ENCODE measurements around the gene OR52N1.

OR52N1 gene

DNA sequence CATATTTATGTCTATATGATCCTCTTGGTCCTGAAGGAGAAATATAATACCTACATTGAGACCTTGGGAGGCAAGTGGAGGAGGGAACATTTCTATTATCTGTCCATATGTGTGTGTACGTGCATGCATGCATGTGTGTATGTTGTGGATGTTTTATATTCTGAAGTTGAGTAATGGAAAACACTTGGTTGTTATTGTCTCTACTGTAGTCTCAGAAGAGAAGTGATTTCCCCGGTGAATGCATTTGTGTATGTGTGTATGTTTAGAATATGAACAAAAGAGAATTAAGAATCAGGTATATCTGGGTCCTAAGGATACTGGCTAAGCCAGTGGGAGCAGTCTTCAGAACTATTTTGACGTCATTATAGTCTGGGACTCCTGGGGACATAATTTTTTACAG is at the start of gene OR52N1:
Gene OR52N1 (minus strand): TSS at position 101 of the 400 bp plus-strand sequence. CDS start 2,449 bp downstream, outside the sequence.
- no peak for DNase-seq (ENCODE audit: low read depth)

DNA sequence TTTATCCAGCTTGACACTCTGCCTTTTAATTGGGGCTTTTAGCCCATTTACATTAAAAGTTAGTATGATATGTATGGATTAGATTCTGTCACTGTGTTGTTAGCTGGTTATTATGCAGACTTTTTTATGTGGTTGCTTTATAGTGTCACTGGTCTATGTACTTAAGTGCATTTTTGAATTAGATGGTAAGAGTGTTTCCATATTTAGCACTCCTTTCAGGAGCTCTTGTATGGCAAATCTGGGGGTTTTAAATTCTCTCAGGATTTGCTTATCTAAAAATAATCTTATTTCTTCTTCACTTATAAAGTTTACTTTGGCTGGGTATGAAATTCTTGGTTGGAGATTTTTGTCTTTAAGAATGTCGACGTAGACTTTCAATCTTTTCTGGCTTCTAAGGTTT is 46.6 kb upstream of the OR52N1 start:
- DNase-seq (ENCODE audit: low read depth): no peak

DNA sequence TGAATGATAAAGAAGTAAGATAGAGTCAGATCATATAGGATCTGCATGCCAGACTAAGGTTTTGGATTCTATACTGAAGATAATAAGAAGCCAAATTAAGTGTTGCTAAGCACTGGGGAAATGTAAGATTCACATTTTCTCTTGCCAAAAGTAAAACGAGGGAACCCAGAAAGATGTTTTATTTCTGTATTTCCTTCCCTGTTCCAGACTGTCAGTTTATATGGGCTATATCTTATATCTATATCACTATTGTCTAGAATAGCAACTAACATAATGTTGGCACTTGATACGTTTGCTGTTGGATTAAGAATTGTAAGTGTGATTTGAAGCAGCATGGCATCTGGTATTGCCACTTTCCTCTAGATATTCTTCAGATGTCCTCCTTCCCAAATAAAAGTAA is 42.4 kb upstream of the OR52N1 start:
- DNase-seq (ENCODE audit: low read depth): no peak

DNA sequence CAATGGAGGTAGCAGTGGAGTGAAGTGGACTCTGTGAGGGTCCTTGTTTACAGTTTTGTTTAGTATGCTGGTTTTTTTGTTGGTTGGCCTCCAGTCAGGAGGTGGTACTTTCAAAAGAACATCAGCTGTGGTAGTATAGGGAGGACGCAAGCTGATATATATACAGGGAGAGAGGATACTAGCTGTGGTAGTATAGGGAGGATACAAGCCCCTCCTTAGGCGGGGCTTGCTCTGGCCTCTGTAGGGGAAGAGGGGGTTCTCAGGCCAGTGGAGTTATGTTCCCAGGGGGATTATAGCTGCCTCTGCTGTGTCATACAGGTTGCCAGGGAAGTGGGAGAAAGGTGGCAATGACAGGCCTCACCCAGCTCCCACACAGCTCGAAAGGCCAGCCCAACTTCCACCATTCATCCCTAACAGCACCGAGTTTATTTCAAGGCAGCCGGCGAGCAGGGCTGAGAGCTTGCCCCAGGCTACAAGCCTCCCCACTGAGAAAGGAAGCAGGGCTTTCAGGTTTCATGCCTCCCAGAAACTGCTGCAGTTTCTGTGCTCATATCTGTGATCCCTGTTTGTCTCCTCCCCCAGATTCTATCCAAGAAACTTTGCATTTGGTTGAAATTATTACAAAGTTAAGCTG is 40.2 kb upstream of the OR52N1 start:
- no peak for DNase-seq (ENCODE audit: low read depth)

DNA sequence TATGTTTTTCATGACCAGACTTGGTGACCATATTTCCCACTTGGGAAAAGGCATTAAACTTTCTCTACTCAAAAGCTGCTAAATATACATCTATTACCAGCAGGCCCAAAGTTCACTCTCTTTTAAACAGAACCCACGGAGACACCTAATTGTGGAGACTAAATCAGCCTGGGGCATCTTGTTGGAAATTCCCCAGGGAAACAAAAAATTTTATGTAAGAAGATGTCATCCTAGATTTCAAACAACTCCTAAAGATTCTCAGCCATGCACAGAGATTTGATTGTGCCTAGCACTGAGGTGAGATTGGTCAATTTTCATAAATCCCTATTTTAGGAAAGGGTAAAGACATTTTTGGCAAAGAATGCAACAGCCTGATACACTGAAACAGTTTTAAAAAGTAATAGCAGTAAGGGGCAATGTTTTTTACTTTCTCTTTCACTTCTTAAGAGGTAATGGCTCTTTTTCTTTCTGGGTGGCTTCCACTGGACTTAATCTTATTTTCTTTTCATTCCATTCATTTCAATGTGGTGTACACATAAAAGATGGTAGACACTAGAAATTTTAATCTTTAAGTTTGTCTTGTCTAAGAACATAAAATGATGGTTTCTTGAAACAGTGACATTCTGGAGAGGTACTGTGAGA is 27.3 kb upstream of the OR52N1 start:
- DNase-seq (ENCODE audit: low read depth): no peak

DNA sequence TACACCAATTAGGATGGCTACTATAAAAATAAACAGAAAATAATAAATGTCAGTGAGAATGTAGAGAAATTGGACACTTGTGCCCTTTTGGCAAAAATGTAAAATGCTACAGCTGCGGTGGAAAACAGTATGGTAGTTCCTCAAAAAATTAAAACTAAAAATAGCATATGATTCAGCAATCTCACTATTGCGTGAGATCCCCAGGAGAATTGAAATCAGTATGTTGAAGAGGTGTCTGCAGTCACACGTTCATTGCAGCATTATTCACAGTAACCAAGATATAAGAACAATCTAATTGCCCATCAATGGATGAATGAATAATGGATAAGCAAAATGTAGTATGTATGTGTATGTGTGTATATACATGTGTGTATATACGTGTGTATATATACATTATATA is 24.5 kb upstream of the OR52N1 start:
- DNase-seq (ENCODE audit: low read depth): no peak

DNA sequence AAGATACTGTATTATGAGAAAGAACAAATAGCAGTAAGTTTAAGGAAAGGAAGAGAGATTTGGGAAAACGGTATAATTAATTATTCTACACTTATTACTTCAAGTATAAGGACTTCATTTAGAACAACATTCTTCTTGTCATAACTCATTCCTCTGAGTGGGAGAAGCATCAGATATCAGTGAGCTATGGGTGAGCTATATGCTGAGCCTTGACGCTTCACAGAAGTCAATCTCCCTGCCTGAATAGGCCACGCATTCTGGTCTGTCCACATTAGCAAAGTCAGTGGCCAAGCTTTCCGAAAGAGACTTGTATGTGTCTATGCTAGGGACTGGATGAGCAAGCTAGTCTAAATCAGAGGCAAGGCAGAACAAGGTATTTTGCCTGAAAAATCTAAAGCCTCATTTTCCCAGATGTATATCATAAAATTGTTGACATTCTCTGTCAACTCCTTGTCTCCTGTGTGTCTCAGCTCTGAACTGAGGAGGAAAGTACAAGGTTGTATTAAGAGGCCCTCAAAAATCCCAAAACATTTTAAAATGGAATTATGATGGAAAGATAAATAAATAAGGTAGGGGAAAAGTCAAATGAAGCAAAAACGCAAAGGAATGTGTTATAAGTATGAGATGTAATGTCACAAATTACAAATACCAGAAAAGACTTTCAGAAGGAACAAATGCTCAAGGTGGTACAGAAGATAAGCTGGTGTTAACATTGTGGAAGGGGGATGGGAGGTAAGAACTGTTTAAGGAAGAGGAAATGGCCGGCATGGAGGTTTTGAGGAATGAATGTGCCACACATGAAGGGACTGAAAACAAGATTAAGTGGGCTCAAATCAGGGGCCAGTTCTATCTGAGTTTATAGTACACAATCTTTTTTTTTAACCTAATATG is 19.1 kb upstream of the OR52N1 start:
- no peak for DNase-seq (ENCODE audit: low read depth)

DNA sequence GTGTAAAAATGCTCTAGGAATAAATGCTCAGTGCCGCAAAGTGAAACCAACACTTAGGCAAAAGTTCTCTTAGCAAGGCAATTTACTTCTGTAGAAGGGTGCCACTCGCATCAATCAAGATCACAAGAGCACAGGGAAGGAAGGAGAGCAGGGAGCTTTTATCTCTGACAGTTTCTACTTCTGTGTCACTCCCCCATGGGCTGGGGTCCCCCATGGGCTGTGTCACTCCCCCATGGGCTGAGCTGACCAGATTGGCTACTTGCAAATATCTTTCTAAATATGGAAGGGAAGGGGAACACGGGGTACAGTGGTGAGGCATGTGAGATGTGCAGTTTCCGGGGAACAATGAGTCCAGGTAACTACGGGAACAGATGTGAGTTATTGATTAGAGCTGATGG is 18.1 kb upstream of the OR52N1 start:
- DNase-seq (ENCODE audit: low read depth): no peak

DNA sequence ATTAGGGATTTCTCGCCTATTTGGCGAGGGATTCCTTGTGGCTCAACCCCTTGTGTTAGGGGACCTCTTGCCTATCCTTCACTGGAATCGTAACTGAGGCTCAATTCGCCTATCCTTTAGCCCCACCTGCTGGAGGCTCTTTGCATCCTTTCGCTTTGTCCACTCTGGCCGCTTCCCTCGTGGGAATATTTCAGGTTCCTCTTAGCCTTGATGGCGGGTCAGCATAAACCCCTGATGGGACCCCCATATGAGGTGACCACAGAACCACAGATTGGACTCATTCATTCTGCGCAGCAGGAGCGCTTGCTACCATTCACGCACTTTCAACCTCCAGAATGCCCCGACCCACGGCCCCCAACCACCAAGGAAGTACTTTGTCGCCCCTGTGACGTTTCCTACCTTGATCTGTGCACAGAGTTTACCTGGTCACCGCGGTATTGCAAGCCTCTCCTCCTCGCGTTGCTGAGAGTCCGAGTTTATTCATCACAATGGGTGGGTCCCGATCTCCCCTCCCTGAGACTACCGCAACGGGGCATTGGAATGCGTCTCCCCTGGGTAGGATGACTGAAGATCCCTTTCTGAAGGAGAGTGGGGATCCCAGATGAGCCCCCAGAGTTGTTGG is 17.5 kb upstream of the OR52N1 start, which contains the start of gene OR52N2:
Gene OR52N2 (plus strand): TSS at position 425 of the 622 bp plus-strand sequence. CDS start 11,412 bp downstream, outside the sequence.
- DNase-seq (ENCODE audit: low read depth): peak; percentile 47

DNA sequence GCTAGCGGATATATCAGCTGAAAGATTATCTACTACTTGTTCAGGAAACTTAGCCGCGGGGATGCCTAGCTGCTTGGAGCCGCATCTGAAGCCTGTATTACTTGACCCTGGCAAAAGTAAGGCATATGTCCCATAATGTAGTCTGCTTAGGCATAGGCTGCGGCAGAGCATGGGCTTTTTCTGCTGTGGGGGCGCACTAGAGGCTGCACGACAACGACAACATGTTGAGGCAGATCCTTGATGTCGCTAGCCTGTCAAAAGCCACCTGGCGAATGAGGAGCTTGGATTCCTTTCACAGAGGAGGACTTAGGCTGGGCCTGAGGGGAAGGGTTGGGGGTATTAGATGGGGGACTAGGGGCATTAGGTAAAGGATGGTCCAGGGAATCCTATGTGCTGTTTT is 16.5 kb upstream of the OR52N1 start:
- DNase-seq (ENCODE audit: low read depth): no peak

DNA sequence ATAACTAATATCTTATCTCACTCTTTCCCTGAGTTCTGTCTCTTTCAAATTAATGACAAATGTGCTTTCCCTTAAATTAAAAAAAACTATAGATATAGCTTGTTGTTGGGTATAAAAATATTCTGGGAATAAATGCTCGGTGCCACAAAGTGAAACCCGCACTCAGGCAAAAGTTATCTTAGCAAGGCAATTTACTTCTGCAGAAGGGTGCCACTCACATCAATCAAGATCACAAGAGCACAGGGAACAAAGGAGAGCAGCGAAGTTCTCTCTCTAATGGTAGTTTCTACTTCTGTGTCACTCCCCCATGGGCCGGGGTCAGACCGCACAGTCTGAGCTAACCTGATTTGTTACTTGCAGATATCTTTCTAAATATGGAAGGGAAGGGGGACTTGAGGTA is 12.9 kb upstream of the OR52N1 start:
- no peak for DNase-seq (ENCODE audit: low read depth)

DNA sequence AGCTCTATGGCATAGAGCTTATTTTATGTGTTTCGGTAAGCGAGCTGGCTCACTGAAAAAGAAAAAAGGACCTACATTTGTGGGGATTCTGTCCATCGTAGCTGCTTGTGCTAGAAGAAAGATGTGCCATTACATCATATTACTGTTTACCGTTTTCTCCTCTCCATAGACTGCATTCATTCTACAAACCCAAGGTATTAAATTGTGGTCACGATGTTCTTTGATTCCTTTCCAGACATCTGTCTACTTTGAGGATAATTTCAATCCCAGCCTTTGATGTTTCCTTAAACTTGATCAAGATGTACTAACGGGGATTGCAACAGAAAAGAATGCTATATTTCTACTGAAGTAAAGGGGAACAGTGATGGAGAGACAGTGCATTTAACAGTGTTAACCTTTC is 5.5 kb upstream of the OR52N1 start:
- DNase-seq (ENCODE audit: low read depth): no peak

DNA sequence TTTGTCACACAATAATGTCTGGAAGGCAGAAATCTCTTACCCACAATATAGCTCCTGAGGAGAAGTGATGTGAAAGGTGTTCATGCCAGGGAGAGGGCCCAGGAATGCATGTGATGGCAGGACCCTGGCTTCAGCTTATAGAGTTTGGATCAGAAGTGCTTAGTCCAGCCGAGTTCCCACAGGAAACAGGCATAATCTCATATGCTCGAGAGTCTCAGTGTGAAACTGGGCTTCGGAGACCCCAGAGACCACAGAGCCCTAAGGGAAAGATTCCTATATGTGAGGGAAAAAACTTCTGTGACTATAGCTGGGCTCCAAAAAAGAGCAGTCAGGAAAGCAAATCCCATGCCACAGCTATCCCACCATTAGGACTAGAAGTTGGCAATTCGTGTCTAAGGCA is 7.8 kb downstream of the OR52N1 start, which contains the start of gene OR52N5:
Gene OR52N5 (minus strand): TSS at position 101 of the 400 bp plus-strand sequence. CDS start 4,721 bp downstream, outside the sequence.
- no peak for DNase-seq (ENCODE audit: low read depth)

DNA sequence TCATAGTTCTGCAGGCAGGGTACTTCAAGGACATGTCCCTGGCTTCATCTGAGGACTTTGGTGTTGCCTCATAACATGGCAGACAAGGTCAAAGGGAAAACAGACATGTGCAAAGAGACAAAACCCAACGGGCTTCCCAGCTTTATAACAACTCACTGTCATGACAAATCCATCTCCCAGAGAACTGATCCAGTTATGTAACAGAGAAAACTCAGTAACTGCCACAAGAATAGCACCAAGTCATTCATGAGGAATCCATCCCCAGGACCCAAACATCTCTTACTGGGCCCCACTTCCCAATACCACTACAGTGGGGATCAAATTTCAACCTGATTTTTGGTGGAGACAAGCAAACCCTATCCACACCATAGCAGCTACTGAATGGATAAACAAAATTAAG is 24.0 kb downstream of the OR52N1 start:
- DNase-seq (ENCODE audit: low read depth): no peak

DNA sequence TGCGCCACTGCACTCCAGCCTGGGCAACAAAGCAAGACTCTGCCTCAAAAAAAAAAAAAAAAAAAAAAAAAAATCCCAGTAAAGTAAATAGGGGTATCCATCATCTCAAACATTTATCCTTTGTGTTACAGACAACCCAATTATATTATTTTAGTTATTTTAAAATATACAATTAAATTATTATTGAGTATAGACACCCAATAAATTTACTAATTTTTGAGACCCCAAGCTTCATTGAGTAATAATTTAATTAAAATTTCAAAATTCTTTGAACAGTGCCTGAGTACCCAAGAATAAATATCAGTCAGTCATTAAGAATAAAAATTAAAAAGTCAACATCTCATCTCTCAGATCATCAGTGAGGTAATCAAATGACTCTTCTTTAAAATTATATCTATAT is 37.1 kb downstream of the OR52N1 start, which contains the start of gene OR52N4:
Gene OR52N4 (plus strand): TSS at position 301 of the 400 bp plus-strand sequence. CDS start 498 bp downstream, outside the sequence.
- no peak for DNase-seq (ENCODE audit: low read depth)

DNA sequence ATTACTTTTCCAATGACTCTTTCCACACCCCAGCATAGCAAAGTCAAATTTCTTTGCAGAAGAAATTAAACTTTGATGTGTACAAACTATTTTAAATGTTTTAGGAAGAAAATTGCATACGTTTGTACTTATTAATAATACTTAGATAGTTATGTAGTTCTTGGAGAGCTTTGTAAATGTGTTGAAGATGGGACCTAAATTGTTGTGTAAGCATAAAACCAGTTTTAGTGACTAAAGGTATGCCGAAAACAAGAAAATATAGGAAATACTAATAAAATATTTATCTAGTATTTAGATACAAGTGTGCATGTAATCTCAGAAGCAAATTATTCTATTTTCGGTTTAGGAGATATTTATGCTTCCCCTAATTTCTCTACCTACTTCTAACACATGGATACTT is 41.2 kb downstream of the OR52N1 start:
- no peak for DNase-seq (ENCODE audit: low read depth)

DNA sequence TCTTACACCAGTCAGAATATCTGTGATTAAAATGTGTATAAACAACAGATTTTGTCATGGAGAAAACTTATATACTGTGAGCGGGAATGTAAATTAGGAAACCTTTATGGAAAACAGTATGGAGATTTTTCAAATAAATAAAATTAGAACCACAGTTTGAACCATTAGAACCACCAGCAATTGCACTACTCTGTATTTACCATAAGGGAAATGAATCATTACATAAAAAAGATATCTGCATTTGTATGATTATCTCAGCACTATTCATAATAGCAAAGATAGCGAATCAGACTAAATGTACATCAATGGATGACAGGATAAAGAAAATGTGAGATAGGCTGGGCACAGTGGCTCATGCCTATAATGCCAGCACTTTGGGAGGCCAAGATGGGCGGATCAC is 44.5 kb downstream of the OR52N1 start:
- DNase-seq (ENCODE audit: low read depth): no peak

DNA sequence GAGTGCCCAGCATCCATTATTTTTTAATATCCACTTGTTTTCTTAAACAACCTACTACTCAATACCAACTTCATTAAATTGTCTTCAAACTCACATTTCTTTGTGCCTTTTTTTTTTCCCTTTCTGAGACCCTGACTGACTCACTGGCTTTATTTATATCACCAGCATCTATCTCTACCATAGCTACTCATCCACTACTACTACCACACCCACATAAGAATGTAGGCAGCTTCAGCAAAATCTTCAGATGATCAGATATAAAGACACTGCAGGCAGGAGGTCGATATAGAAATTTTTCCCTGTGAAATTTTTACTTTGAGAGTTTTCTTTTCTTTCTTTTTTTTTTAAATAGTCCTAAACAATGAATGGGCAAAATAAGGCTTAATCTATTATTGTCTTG is 52.6 kb downstream of the OR52N1 start:
- no peak for DNase-seq (ENCODE audit: low read depth)

DNA sequence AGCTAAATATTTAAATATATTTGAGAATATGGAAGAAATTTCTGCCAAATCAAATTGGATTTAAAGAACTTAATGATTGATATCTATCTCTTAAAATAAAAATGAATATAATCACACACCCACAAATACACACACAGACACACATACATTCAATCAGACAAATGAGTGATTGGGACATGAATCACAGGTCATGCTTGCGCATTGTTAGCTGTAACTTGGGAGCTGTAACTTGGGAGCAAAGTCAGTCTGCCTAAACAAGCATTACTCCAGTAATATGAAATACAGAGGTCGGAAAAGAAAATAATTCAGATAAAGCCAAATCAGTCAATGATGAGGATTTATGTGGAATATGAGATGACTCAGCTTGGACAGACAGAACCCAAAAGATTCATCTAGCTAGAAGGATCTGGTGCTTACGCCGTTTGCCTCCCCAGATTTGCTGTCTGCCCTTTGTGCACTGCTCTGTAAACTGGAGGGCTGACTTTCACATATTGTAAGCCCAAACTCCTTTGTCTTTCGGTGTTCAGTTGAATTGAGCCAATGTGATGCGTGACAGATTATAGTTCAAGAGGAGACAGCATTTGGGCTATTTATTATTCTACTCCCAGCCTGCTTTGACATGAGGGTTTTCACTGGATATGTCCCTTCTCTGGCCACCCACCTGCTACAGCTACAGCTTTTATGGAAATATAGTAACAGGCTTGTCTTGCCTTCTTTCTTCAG is 53.2 kb downstream of the OR52N1 start:
- DNase-seq (ENCODE audit: low read depth): no peak

DNA sequence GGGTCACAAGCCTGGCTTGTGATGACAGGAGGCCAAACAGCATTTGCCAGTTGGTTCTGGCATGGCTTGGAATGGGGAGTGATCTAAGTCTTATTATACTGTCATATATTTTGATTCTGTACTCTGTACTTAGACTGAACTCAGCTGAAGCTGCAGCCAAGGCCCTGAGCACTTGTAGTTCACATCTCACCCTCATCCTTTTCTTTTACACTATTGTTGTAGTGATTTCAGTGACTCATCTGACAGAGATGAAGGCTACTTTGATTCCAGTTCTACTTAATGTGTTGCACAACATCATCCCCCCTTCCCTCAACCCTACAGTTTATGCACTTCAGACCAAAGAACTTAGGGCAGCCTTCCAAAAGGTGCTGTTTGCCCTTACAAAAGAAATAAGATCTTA is 54.0 kb downstream of the OR52N1 start:
- DNase-seq (ENCODE audit: low read depth): no peak

Measured in fibroblast of the conjunctiva (primary cell).